Urinary bladder (tissue), 4 donors: ENCODE data around the gene ENHO. TPM values are rescaled to one million over a fixed set of nuclear protein-coding genes. Genes with fewer than 3 reads are reported as not detected.

ENCODE experiments used
- DNase-seq: peaks from one replicate; pipeline ENCODE4 v3.0.0-alpha.2; 2015; ENCODE audit errors: extremely low spot score
- H3K27ac ChIP-seq: one replicate; pipeline ENCODE4 v1.5.1; 2013; ENCODE audit warnings: low read depth, mild to moderate bottlenecking, moderate library complexity
- H3K36me3 ChIP-seq: one replicate; pipeline ENCODE4 v1.6.1; 2013; ENCODE audit warnings: mild to moderate bottlenecking, moderate library complexity; ENCODE audit not compliant: insufficient read depth
- H3K4me1 ChIP-seq: one replicate; pipeline ENCODE4 v1.6.1; 2013; ENCODE audit warnings: mild to moderate bottlenecking, moderate library complexity; ENCODE audit not compliant: insufficient read depth
- H3K4me3 ChIP-seq: one replicate; pipeline ENCODE4 v1.5.1; 2013; ENCODE audit warnings: low read depth, low read length
- WGBS: extraction: QIAGEN DNeasy Blood & Tissue Kit; methylation state at CpG from one replicate; pipeline ENCODE4 v1.1.7; 2013; 5-methylcytosine and 5-hydroxymethylcytosine counted together
- polyA plus RNA-seq: library from polyadenylated mRNA; stranded (reverse); fragments of 200-250 nt; gene quantifications from one replicate; pipeline ENCODE4 v1.2.3, GENCODE V29; 2013
- total RNA-seq: library from RNA; depleted of rRNA; stranded (reverse); fragments of >200 nt; gene quantifications from one replicate; pipeline ENCODE4 v1.2.3, GENCODE V29; 2014
- donor health status: healthy with polysubstance abuse.
- donor health status: healthy.

The ENHO gene
- total RNA-seq (0.26 TPM), polyA plus RNA-seq (1.8 TPM)

DNA sequence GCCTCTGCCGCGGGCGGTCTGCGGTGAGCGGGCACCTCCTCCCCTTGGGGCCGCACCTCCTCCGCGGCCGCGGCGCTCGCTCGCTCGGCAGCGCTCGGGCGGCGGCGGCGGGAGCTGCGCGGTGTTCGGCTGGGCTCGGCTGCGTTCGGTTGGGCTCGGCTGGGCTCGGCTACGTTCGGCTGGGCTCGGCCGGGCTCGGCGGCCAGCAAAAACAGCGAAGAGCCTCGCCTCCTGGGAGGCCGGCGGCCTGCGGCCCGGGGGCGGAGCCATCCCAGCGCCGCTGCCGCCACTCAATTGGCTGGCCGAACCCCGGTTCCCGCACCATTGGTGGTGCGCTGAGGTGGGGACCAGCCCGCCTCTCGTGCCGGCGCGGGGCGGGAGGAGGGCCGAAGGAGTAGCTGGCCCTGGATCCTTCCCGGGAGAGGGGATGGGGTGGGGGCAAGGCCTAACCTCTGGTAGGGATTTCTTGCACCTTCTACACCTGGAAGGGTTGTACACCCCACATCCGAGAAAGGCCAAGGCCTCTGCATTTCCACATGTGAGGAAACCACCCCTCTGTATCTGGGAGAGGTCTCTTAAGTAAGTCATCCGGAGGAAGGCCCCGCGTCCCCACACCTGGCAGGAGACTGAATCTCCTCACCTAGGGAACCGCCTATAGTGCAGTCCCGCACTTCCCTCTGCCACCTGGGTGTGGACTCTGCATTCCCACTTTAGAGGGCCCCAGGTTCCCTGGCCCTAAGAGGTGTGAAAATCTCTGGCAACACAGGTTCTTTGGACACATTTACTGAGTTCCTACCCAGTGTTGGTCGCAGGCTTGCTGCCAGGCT is at the start of gene ENHO:
Gene ENHO (minus strand): TSS at position 20 of the 827 bp plus-strand sequence. CDS start 1,295 bp downstream, outside the sequence.
- WGBS, result 4% methylated on average over 63 of the region's 63 CpGs
- no peak within 1 kb of the TSS for H3K27ac ChIP-seq
- DNase-seq, result peak; percentile 49
- no peaks in the 10 kb centered on the region for H3K4me1 ChIP-seq
- no peaks in the 10 kb centered on the region for H3K36me3 ChIP-seq
- H3K4me3 ChIP-seq, result peak within 1 kb of the TSS; percentile 52

DNA sequence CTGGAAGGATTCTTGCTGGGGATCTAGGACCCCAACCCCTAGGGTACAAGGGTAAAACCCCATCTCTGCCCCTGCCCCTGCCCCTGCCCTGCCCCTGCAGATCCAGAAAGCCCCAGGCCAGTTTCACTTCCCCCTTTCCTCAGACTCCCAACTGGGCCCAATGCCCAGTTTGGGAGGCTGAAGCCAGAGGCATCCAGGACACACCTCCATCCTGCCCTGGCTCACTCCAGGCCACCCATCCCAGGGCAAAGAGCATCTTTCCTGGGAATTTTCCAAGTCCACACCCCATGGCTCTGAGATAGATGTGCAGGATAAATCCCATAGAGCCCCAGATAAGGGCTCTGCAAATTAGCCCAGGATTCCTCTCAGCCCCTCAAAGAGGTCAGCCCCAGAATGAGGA is 49.3 kb upstream of the ENHO start:
- Histone ChIP-seq H3K4me3 (no peak overlapping the region), H3K36me3 (no peaks in the 10 kb centered on the region), H3K4me1 (no peaks in the 10 kb centered on the region), H3K27ac (no peak overlapping the region)
- DNase-seq, result no peak

DNA sequence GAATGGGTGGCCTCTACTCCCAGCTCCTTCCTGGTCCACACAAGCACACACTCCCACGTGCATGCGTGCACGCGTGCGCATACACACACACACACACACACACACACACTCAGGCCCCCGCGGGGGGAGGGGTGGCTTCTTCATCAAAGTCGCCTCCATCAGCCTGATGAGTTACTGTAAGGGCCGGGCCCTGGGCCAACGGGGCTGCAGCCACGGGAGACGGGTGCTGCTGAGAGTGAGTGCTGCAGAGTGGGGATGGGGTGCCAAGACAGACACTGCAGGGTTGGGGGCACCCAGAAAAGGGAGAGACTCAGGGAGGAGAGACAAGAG is 48.7 kb upstream of the ENHO start:
- 55% methylated on average over 12 of the region's 12 CpGs for WGBS
- Histone ChIP-seq H3K4me3 (no peak overlapping the region), H3K36me3 (no peaks in the 10 kb centered on the region), H3K27ac (no peak overlapping the region), H3K4me1 (no peaks in the 10 kb centered on the region)
- DNase-seq, result no peak

DNA sequence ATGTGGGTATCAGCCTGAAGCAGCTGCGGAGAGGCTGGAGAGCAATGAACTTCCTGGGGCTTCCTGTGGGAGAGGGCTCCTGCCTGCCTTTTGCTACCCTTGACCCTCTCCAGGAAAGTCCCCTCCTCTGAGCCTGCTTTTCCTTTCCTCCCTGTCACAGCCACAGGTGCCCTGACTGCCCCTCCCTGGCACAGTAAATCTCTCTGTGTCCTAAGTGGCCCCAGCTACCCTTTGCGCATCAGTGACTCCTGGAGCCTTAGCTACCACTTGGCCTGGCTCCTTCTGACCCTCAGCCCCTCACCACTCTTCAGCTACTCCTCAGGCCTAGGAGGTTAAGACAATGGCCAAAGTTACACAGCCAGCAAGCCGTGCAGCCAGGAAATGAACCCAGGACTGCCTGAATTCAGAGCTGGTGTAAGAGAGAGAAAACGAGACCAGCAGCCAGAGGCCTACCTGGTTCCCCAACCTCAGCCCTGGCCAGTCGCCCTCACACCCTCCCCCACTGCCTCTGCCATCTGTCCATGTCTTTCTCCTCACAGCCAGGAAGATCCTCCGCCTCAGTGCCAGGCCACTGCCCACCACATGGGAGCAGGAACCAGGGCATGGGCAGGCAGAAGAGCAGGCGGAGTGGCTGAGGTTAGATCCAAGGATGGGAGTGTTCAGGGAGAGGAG is 48.2 kb upstream of the ENHO start:
- 81% methylated on average over 7 of the region's 7 CpGs for WGBS
- DNase-seq, result no peak
- Histone ChIP-seq H3K4me1 (no peaks in the 10 kb centered on the region), H3K36me3 (no peaks in the 10 kb centered on the region), H3K4me3 (no peak overlapping the region), H3K27ac (no peak overlapping the region)

DNA sequence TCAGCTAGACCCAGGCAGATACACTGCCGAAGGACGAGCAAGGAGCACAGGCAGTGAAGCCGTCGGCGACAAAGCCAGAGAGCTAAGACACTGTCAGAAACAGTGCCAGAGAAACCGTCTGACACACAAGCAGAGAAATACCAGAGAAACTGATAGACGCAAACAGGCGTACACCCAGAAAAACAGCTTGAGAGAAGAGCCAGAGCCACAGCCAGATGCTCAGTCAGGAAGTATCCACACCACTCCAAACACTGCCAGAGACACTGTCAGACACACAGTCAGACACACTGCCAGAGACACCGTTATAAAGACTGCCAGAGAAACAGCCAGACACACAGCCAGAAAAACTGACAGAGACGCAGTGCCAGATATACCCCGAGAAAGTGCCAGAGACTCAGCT is 47.6 kb upstream of the ENHO start:
- Histone ChIP-seq H3K4me1 (no peaks in the 10 kb centered on the region), H3K27ac (no peak overlapping the region), H3K36me3 (no peaks in the 10 kb centered on the region), H3K4me3 (no peak overlapping the region)
- DNase-seq, result no peak
- WGBS, result 32% methylated on average over 11 of the region's 11 CpGs

DNA sequence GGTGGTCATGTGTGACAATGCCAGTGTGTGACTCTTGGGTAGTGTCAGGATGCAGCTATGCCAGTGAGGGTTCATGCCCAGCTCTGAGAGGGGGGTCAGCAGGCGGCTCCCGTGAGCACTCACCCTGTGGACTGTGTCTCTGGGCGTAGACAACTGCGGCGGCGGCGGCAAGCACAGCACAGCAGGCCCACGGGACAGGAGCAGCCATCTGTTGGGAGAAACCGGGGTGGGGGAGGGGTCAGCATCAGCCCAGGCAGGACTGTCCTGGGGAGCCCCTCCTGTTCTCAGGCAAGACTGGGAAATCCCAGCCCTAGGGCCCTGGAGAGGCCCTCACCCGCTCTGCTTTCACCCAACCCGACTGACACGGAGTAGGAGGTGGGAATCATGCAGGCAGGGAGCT is 46.0 kb upstream of the ENHO start:
- H3K36me3 ChIP-seq, result no peaks in the 10 kb centered on the region
- 78% methylated on average over 12 of the region's 12 CpGs for WGBS
- no peaks in the 10 kb centered on the region for H3K4me1 ChIP-seq
- DNase-seq, result no peak
- H3K4me3 ChIP-seq, result no peak overlapping the region
- no peak overlapping the region for H3K27ac ChIP-seq

DNA sequence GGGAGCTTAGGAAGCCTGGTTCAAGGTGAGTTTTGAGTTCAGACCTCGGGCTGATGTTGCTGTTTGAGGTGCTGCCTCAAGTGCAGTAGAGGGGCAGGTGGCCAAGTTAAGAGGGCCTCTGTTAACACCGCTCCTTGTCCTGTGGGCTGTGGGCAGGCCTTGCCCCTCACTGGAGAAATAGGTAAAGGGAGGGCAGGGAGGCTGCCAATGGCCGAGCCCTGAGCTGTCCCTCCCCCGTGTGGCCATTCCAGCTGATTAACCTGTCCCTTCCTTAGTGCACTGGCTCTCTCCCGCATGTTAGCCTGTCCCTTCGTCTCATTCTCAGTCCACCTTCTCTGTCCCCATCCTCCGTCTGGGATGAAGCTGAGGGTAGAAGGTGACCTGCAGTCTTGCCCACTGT is 45.3 kb upstream of the ENHO start:
- Histone ChIP-seq H3K4me1 (no peaks in the 10 kb centered on the region), H3K4me3 (no peak overlapping the region), H3K36me3 (no peaks in the 10 kb centered on the region), H3K27ac (no peak overlapping the region)
- no peak for DNase-seq
- 87% methylated on average over 7 of the region's 7 CpGs for WGBS

DNA sequence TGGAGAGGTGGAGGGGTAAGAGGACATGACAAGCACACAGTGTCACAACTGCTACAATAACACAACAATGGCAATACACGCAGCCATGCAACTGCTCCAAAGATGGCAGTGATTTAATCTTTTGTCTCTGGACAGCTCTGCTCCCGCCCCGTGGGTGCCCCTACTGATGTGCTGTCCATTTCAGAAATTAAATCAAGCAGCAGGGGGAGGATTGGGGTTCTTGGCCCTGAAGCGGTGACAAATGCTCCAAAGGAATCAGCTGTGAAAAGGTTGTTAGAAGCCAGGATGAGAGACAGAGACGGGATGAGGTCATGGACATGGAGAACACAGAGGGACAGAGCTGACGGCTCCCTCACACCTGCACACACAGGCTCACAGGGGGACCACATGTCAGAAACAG is 44.2 kb upstream of the ENHO start:
- H3K4me3 ChIP-seq, result no peak overlapping the region
- WGBS, result 87% methylated on average over 6 of the region's 6 CpGs
- no peaks in the 10 kb centered on the region for H3K4me1 ChIP-seq
- H3K36me3 ChIP-seq, result no peaks in the 10 kb centered on the region
- H3K27ac ChIP-seq, result no peak overlapping the region
- DNase-seq, result no peak

DNA sequence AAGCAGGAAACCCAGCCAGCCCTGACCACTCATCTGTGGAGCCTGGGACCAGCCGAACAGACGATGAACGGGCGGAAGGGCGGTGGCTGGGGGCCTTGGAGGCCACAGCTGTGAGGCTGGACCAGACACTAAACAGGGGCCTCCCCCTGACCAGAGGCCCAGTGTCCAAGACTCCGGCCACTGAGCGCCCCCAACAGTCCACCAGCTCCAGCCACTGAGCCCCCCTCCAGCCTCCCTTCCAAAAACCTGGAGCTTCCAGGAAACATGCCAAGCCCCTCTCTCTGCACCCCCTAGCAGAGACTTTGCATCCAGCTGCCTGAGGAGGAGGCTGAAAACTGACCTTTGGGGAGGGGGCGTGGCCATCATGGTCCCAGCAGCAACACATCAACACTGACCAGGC is 43.5 kb upstream of the ENHO start:
- H3K36me3 ChIP-seq, result no peaks in the 10 kb centered on the region
- no peak overlapping the region for H3K27ac ChIP-seq
- DNase-seq, result no peak
- WGBS, result 67% methylated on average over 8 of the region's 8 CpGs
- H3K4me1 ChIP-seq, result no peaks in the 10 kb centered on the region
- H3K4me3 ChIP-seq, result no peak overlapping the region

DNA sequence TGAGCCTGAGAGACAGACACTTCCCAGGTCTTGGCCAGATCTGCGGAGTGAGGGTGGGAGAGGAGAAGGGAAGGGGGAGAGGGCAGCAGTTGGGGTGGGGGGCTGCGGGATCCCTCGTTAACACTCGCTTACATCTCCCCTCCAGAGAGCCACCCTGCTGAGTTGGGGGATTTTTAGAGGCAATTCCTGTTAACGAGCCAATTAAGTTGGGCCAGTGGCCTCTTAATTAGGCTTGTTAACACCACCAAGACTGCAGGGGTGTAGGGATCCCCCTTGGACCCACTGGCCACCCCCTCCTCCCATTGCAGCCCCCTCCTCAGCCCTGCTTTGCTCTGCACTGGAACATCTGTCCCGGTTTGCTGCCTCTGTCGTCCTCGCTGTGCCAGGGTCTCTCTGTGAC is 43.1 kb upstream of the ENHO start:
- no peak for DNase-seq

DNA sequence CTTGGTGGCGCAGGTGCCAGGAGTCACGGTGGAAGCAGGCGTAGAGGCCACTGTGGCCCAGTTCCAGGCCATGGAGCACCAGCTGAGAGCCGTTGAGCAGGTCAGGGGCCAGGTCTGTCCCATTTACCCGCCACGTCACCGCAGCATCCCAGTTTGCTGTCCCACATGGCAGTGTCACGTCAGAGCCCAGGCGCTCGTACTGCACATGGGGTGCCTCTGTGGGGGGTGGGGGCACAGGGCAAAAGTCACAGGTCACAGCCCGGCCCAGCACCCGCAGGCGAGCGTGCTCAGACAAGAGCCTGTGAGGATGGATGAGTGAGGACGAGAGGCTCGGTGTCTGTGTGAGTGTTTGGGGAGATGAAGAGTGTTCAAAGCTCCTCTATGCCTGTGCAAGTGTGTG is 41.8 kb upstream of the ENHO start:
- WGBS, result 94% methylated on average over 16 of the region's 16 CpGs
- no peaks in the 10 kb centered on the region for H3K4me1 ChIP-seq
- no peak overlapping the region for H3K27ac ChIP-seq
- DNase-seq, result no peak
- H3K36me3 ChIP-seq, result no peaks in the 10 kb centered on the region
- H3K4me3 ChIP-seq, result no peak overlapping the region

More for the DNA sequence above, 43.1 kb upstream of the ENHO start:
- WGBS, result 72% methylated on average over 8 of the region's 8 CpGs
- H3K27ac ChIP-seq, result no peak overlapping the region
- no peak overlapping the region for H3K4me3 ChIP-seq
- H3K4me1 ChIP-seq, result no peaks in the 10 kb centered on the region
- no peaks in the 10 kb centered on the region for H3K36me3 ChIP-seq

DNA sequence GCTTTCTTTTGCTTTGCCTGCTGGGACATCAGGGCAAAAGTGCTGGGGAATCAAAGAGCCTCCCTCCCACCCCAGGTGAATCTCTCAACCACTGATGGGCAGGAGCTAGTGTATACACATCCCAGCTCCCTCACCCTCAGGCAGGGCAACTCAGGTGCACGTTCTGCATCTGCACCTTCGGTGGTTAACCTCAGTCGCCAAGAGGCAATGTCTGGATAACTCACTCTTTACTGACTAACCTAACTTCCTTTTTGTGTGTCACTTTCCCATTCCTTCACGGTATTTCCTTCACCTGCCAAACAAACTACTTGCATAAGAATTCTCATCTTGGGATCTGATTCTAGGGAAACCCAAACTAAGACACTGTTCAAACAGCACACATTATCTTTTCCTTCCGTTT is 40.5 kb upstream of the ENHO start:
- Histone ChIP-seq H3K4me1 (no peaks in the 10 kb centered on the region), H3K4me3 (no peak overlapping the region), H3K27ac (no peak overlapping the region), H3K36me3 (no peaks in the 10 kb centered on the region)
- WGBS, result 87% methylated on average over 5 of the region's 5 CpGs
- DNase-seq, result no peak

DNA sequence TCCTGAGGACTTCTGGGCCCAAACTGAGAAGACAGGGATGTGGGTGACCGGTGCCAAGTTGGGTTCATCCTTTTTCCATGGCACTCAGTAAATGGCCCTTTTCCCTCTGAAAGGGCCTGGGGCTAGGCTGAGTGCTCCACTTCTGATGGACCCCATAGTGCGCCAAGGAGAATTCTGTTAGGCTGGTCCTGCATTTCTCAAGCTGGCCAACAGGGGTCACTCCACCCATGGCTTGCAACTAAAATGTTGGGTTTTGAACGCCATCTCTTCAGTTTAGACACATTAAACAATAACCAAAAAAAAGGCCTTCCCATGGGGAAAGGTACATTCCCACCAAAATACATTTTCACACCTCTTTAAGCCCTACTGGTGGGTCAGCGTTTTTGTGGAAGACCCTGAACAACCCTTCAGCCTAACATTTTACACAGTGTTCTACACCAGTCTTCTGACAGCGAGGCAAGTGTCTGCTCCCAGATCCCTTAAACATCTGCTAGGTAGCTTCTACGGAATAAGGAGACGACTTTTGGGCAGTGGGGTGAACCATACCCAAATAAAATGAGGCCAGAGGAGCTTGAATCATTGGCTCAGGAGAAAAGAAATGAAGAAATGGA is 39.5 kb upstream of the ENHO start:
- no peak overlapping the region for H3K4me3 ChIP-seq
- 91% methylated on average over 7 of the region's 7 CpGs for WGBS
- H3K27ac ChIP-seq, result no peak overlapping the region
- no peak for DNase-seq
- H3K36me3 ChIP-seq, result no peaks in the 10 kb centered on the region
- no peaks in the 10 kb centered on the region for H3K4me1 ChIP-seq

DNA sequence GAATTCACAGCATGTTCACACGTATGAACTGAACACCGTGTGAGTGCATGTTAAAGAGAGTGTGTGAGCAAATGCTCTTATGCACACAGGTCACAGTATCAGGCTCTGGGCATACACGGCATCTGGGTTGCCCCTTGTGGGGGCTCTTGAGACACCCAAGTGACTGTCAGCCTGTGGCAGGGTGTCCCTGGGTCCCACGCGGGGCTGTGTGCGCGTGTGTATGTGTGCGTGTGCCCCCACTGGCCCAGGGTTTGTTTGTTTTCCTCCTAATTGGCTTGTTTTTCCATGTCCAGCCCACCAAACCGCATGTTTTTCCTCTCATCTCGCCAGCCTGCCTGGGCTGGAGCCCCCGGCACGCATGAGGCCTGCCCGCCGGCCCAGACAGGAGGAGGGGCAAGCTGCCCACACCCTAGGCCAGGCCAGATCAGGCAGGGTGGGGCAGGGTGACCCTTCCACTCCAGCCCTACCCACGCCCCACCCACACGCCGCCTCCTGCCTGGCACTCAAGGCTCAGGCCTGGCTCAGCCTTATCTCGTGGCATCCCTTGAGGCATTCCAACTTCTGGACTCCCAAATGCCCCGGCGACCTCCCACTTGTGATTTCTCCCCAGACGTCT is 37.9 kb upstream of the ENHO start:
- Histone ChIP-seq H3K27ac (no peak overlapping the region), H3K4me1 (no peaks in the 10 kb centered on the region), H3K36me3 (no peaks in the 10 kb centered on the region), H3K4me3 (no peak overlapping the region)
- 69% methylated on average over 21 of the region's 21 CpGs for WGBS
- DNase-seq, result no peak
